ENCODE results near the gene CALML3.

DNA sequence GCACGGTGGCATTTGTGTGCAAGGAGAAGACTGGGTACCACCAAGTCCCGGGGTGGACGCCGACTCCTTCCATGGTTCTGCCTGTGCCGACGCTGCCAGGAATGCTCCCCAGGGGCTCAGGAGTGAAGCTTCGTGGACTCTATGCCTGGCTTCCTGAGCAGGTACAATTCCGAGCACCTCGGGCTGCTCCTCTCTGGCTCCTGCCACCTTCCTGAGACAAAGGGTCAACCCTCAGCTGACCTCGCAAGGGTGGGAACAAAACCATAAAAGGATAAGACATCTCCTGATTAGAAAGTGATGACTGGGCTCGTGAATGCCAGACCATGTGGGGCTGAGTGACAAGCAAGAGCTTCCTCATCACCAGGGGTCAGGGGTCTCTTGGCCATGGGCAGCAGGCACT, 31.8 kb downstream of the CALML3 start:
- TF ChIP-seq, protein P1, sequence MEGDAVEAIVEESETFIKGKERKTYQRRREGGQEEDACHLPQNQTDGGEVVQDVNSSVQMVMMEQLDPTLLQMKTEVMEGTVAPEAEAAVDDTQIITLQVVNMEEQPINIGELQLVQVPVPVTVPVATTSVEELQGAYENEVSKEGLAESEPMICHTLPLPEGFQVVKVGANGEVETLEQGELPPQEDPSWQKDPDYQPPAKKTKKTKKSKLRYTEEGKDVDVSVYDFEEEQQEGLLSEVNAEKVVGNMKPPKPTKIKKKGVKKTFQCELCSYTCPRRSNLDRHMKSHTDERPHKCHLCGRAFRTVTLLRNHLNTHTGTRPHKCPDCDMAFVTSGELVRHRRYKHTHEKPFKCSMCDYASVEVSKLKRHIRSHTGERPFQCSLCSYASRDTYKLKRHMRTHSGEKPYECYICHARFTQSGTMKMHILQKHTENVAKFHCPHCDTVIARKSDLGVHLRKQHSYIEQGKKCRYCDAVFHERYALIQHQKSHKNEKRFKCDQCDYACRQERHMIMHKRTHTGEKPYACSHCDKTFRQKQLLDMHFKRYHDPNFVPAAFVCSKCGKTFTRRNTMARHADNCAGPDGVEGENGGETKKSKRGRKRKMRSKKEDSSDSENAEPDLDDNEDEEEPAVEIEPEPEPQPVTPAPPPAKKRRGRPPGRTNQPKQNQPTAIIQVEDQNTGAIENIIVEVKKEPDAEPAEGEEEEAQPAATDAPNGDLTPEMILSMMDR (IDR thresholded peaks at IDR 0.05): no peak
- no peak for TF ChIP-seq POLR2A (IDR thresholded peaks at IDR 0.05)
